NCI-H128 (cell line): ENCODE data around the gene NELFCD.
"Not testable (repeated sequence)": the region's sequence is repeated elsewhere in the genome, so short reads cannot be mapped to it uniquely, and the experiment has no call there.

ENCODE experiments used
- DNase-seq: peaks from one replicate; lab custom pipeline; 2025; ENCODE audit not compliant: unreplicated experiment; lab: John Stamatoyannopoulos, UW

NELFCD gene, protein sequence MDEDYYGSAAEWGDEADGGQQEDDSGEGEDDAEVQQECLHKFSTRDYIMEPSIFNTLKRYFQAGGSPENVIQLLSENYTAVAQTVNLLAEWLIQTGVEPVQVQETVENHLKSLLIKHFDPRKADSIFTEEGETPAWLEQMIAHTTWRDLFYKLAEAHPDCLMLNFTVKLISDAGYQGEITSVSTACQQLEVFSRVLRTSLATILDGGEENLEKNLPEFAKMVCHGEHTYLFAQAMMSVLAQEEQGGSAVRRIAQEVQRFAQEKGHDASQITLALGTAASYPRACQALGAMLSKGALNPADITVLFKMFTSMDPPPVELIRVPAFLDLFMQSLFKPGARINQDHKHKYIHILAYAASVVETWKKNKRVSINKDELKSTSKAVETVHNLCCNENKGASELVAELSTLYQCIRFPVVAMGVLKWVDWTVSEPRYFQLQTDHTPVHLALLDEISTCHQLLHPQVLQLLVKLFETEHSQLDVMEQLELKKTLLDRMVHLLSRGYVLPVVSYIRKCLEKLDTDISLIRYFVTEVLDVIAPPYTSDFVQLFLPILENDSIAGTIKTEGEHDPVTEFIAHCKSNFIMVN

DNA sequence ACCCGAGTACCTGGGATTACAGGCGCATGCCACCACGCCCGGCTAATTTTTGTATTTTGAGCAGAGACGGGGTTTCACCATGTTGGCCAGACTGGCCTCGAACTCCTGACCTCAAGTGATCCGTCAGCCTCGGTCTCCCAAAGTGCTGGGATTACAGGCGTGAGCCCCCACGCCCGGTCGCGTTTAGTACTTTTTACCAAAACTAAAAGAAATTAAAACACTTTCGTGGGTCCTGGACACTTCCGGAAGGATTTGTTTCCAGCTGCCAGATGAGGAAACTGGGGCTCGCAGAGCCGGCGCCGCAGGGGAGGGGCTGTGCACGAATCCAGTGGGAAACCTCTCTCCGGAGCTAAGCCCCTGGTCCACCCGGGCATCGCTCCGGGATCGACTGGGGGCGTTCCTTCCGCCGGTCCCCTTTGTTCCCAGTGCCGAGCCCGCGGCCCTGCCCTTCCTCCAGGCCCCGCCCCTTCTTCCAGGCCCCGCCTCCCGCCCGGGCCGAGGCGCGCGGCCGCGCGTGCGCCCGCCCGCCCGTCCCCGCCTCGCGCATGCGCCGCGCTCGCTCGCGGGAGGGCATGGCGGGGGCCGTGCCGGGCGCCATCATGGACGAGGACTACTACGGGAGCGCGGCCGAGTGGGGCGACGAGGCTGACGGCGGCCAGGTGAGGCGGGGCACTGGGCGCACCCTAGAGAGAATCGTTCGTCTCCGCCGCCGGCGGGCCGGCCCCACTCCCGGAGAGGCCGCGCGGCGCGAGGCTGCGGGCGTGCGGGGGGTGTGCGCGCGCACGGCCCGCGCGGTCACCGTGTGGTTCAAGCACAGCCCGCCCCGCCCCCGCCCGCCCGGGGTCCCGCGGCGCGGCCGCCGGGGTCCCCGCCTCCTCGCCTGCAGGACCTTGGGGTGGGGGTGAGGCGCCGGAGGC lies at the start of gene NELFCD:
Gene NELFCD, plus strand, starts transcription at position 546 of the 917 bp plus-strand sequence. Its CDS starts 54 bp downstream, at position 600.
- peak; percentile 54 for DNase-seq

DNA sequence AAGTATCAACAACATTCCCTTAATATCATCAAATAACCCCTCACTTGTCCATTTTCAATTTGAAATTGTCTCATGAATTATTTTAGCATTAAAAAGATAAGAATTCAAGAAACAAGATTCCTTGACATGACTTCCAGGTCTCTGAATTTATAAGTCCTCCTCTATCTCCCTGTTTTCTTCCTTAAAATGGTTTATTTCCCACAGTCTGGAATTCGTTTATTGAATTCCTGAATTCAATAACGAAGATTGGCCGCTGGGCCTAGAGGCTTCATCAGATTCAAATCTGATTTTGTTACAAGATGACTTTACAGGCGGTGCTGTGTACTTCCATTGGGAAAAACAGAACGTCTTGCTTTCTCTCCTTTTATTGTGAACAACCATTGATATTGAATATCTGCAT lies 48.9 kb upstream of the NELFCD start:
- DNase-seq: no peak

DNA sequence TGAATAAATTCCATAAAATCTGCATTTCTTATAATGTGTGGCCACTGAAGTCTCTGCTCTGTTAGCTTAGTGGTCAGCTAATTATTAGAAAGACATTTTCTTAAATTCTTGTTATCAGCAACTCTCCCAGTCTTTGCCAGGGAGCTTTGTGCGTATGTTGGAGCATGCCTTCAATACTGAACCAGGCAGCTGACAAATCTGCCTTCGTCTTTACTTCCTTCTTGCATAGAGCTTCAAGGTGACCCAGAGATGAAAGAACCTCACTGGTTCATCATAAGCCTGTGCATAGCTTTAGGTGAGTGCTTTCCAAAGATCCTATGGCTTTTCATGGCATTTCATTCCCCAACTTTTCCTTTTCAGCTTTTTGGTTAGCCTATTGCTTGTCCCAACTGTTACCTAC lies 43.0 kb upstream of the NELFCD start:
- DNase-seq: no peak

DNA sequence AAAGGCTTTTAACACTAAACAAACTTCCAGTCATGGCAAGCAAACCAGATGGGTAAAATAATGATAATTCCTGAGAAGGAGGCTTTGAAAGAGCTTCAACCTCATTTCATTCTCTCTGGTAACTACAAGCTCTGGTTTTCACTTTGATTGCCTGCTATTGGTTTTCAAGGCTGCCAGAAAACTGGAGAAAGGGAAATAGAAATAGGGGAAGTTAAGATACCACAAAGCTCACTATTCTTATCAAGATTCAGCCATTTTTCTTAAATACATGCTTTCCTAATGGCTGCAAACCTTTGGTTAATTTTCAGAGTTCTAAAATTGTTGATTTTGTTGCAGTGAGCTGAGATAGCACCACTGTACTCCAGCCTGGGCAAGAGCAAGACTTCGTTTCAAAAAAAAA lies 42.5 kb upstream of the NELFCD start:
- no peak for DNase-seq

DNA sequence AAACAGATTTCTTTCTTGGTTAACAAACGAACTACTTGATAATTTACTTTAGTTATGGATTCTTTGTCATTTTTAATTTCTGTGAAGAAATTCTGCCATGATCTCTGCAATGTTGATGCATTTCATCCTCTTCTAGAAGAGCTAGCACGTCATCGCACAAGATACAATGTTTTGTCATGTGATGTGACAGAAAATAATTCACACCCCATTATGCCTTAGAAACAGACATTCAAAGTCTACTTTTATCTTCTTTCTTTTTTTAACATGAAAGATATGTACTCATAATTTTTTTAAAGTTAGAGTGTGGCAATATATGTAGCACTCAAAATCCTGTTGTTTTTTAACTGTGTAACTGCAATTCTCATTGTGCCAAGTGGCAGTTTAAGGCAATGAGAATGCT lies 39.6 kb upstream of the NELFCD start:
- DNase-seq: no peak

DNA sequence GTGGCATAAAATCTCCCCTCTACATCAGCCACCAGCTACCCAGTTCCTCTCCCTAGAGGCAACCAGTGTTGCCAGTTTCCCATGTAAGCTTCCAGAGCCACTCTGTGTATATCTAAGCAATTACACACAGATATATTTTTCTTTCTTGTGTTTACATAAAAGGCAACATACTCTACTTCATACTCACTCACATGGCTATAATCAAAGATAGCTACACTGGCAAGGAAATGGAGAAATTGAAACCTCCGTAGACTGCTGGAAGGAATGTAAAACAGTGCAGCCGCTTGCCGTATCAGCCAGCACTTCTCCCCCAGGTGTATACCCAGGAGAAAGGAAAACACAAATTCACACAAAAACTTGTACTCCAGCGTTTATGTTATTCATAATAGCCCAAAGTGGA lies 38.5 kb upstream of the NELFCD start:
- DNase-seq: no peak

DNA sequence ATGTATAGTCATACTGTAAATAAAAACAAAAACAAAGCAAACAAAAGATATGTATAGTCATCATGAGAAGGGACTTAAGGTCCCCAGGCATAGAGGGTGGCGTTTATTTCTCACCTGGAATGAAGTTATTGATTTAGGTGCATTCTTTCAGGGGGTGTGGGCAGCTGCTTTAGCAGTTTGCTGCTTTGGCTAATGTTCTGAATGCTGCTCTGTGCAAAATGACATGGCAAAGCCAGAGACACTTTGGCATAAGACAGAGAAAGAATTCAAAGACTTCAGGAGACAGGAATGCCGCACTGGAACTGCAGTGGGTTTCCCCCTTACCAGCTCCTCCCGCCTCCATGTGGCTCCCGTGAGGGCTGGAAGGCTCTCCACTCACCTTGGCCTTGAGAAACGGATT lies 36.4 kb upstream of the NELFCD start:
- DNase-seq: no peak

DNA sequence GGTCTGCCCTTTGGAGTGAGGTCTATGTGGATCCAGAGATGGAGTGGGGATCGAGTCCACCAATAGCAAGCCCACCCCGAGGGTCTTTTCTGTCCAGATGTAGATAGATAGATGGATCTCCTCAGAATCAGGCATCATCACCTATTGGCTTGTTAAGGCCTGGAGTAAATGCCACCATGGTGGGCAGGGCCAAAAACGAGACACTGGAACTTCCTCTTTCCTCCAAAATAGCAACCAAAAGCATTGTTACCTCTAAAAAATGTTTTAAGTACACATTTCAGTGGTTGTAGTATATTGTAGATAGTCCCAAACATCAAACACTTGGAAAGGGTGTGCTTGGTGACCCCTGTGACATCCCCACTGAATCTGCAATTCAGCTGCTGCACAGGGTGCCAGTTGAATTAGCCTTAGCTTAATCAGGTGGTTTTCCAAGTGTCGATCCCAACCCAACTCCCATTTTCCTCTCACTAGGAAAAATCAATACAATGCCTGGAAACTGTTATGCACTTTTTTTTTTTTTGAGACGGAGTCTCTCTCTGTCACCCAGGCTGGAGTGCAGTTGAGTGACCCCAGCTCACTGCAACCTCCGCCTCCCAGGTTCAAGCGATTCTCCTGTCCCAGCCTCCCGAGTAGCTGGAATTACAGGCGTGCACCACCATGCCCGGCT lies 35.0 kb upstream of the NELFCD start:
- DNase-seq: no peak

DNA sequence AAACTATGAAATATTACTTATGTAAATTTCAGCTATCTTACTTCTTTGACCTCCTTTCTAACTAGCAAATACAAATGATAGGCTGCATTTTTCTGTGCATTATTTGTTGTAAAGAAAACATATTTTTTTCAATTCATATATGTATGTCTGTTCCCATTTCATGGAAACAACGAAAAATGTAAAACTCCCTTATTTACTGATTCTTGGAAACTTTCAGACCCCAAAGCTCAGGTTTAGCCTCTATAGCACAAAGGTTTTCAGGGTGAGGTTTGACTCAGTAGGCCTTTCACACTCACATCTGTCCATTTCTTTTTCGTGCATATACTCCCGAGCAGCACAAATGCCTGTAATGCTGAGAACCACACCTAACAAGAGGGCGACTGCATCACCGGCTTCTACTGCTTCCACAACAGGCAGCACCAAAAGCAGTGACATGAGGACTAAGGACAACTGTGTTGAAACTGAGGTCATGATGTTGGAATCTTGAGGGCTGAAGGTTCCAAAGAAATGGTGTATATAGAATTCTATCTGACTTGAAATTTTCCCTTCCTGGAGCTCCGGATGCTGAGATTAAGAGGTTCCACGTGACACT lies 33.2 kb upstream of the NELFCD start:
- DNase-seq: not testable (repeated sequence)

DNA sequence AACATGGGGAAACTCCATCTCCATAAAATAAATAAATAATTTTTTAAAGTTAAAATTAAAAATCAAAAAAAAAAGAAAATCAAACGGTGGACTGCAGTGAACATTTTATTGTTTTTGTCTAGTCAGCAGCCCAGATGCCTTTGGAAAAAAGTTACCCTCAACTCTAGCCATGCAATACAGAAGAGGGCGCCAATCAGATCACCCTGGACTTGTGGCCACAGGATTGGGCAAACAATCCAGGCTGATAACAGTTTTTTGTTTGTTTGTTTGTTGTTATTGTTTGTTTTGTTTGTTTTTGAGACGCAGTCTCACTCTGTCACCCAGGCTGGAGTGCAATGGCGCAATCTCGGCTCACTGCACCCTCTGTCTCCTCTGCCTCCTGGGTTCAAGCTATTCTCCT lies 30.5 kb upstream of the NELFCD start:
- DNase-seq: no peak

DNA sequence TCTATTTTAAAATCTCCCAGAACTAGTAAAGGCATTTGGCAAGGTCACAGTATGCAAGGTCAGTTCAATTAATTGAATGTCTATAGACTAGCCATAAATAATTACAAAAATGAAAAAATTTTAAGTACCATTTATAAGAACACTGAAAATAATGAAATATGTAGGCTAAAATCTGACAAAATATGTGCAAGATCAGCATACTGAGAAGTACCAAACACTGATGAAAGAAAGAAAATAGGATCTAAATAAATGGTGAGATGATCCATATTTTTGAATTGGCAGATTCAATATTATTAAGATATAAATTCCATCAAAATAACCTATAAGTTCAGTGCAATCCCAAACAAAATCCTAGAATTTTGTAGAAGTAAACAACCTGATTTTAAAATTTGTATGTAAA lies 28.0 kb upstream of the NELFCD start:
- DNase-seq: no peak

DNA sequence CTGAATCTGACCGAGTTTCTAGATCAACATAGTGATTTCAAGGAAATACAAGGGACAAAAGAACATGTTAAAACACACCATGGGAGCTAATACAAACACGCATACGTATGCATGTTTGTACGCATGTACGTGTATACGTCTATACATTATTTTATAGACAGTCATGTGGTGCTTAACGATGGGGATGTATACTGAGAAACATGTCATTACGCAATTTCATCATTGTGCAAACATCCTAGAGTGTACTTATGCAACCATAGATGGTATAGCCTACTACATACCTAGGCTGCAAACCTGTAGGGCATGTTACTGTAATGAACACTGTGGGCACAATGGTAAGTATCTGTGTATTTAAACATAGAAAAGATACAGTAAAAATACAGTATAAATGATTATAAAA lies 25.0 kb upstream of the NELFCD start:
- DNase-seq: no peak

DNA sequence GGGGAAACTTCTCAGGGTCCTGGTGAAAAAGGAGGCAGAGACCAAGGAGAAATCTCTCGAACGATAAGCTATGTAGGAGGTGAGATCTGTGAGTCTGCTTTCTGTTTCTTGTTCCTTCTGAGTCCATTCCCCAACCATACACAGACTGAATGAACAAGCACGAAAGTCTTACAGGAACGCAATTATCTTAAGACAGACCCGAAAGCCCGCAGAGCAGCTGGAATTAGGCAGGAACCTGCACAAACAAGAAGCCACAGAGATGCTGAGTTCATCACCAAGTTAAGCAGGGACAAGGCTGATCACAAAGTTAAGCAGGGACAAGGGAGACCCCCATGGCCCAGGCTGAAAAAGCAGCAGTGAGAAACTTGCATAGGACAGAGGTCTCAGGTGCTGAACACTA lies 21.4 kb upstream of the NELFCD start:
- DNase-seq: no peak

DNA sequence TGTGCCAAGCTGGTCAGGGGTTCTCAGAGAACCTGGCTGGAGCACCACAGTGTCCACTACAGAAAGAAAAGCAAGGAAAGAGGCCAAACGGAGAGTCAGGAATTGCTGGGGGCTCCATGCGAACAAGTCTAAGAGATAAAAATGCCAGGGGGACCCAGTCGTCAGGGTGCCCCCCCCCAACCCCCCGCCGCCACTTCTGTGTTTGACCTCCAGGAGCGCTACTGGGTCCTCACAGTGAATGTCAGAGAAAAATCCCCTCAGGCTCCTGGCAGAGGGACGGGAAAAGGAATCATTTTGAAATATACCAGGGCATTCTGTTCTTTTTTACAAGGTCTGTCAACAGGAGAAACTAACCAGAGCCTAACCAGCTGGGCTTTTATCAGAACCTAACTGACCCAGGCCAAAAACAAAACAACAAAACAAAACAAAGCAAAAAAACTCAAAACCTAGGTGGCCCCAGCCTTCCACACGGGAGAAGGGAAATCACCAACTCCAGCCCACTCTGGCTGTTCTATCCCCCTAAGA lies 17.9 kb upstream of the NELFCD start:
- no peak for DNase-seq

DNA sequence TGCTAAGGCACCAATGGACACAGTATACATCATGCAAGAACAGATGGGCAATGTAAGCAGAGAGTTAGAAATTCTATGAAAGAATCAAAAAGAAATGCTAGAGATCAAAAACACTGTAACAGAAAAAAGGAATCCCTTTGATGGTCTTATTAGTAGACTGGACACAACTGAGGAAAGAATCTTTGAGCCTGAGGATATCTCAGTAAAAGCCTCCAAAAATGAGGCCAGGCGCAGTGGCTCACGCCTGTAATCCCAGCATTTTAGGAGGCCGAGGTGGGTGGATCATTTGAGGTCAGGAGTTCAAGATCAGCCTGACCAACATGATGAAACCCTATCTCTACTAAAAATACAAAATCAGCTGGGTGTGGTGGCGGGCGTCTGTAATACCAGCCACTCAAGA lies 17.1 kb upstream of the NELFCD start:
- DNase-seq: not testable (repeated sequence)

DNA sequence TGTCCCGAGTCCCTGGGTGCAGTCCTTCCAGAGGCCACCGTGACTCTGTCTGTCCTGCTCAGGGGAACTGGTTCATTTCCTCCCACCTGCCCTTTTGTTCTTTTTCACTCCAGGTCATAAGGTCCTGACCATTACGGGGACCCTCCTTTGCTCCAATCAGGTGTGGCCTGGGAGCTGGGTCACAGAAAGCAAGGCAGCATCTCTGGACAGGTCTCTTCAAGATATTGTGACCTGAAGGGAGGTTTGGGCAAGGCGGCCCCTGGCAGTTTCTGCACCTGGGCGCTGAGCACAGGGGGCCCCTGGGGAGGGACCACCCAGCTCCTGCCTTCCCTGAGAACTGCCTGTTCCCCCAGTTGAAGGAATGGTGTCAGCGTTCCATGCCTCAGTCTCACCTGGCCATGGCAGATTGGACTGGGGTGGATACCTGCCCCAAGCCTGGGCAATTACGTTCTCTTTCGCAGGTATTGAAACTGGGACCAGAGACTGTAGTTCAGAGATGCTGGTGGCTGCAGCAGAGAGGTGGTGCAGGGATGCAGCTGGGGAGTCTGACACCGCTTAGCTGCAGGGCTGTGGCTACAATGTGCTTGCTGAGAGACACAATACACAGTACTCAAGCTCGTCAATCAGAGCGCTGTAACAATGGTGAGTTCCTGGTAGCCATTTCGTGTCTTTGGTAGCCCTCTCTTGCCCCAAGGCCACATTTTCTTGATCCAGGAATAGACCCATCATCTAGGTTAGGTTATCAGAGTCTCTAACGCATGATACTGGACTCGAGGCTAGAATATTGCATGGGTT lies 15.6 kb upstream of the NELFCD start:
- no peak for DNase-seq

DNA sequence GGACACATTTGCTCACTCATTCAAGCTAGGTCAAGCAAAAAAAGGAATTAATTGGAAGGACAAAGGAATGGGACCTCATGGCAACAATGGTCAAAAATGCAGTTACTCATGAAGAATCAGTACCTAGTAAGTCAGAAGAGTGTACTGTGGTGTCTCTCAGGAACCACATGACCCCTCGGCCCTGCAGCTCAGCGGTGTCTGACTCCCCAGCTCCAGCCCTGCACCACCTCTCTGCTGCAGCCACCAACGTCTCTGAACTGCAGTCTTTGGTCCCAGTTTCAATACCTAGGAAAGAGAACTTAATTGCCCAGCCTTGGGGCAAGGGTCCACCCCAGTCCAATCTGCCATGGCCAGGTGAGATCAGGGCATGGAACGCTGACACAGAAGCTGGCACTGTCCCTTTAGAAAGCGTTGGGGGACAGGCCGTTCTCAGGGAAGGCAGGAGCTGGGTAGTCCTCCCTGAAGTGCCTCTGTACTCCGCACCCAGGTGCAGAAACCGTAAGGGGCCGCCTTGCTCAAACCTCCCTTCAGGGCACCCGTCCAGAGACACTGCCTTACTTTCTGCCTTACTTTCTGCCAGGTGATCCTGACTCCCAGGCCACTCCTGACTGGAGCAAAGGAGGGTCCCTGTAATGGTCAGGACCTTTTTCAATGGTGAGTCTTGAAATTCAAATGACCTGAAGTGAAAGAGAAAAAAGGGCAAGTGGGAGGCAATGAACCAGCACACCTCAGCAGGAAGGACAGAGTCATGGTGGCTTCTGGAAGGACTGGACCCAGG lies 13.2 kb upstream of the NELFCD start:
- no peak for DNase-seq

DNA sequence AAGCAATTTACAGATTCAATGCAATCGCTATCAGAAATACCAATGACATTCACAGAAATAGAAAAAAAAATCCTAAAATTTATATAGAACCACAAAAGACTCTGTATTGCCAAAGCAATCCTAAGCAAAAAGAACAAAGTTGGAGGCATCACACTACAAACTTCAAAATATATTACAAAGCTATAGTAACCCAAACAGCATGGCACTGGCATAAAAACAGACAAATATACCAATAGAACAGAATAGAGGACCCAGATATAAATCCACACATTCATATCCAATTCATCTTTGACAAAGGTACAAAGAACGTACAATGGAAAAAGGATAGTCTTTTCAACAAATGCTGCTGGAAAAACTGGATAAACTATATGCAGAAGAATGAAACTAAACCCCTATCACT lies 11.6 kb upstream of the NELFCD start:
- DNase-seq: no peak

DNA sequence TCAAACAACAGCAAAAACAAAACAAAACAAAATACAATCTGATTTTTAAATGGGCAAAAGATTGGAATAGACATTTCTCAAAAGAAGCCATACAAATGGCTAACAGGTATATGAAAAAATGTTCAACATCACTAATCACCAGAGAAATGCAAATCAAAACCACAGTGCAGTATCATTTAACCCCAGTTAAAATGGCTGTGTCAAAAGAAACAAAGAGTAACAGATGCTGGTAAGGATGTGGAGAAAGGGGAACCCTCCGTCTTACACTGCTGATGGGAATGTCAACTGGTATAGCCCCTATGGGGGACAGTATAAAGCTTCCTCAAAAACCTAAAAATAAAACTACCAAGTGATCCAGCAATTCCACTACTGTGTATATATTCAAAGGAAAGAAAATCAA lies 10.9 kb upstream of the NELFCD start:
- DNase-seq: no peak
